NCI-H1048 (cell line): ENCODE results near the gene P2RY6.

ENCODE experiments used
- DNase-seq: peaks from one replicate; lab custom pipeline; 2025; lab: John Stamatoyannopoulos, UW

P2RY6 gene

GRCh38 chr11:73281201-73281741 is 9.1 kb downstream of the P2RY6 start:
- no peak for DNase-seq

- no peak for DNase-seq
Measured at GRCh38 chr11:73281796-73282660, 9.9 kb downstream of the P2RY6 start.

- DNase-seq: no peak
Measured at GRCh38 chr11:73283276-73284000, 11.3 kb downstream of the P2RY6 start.

GRCh38 chr11:73284106-73284505 is 12.0 kb downstream of the P2RY6 start:
- DNase-seq: no peak

- no peak for DNase-seq
Measured at GRCh38 chr11:73285721-73286120, 13.6 kb downstream of the P2RY6 start.

GRCh38 chr11:73286240-73286810 is 14.2 kb downstream of the P2RY6 start:
- DNase-seq: no peak

GRCh38 chr11:73287400-73288101 is 15.4 kb downstream of the P2RY6 start:
- DNase-seq: no peak

GRCh38 chr11:73288192-73288872 is 16.2 kb downstream of the P2RY6 start:
- no peak for DNase-seq

GRCh38 chr11:73288873-73289707 is 17.0 kb downstream of the P2RY6 start:
- no peak for DNase-seq

- no peak for DNase-seq
Measured at GRCh38 chr11:73290536-73290935, 18.4 kb downstream of the P2RY6 start.

- DNase-seq: no peak
Measured at GRCh38 chr11:73291196-73291595, 19.1 kb downstream of the P2RY6 start.

GRCh38 chr11:73291781-73292524 is 19.8 kb downstream of the P2RY6 start:
- no peak for DNase-seq

GRCh38 chr11:73292525-73292894 is 20.4 kb downstream of the P2RY6 start:
- no peak for DNase-seq

- DNase-seq: no peak
Measured at GRCh38 chr11:73293356-73293936, 21.3 kb downstream of the P2RY6 start.

- DNase-seq: no peak
Measured at GRCh38 chr11:73294604-73295003, 22.5 kb downstream of the P2RY6 start.

GRCh38 chr11:73295241-73295995 is 23.3 kb downstream of the P2RY6 start:
- DNase-seq: peak; percentile 46

GRCh38 chr11:73295996-73296318 is 23.8 kb downstream of the P2RY6 start:
- no peak for DNase-seq

- no peak for DNase-seq
Measured at GRCh38 chr11:73296501-73297230, 24.5 kb downstream of the P2RY6 start.
